ENCODE measurements around the gene SDS. TPM values are rescaled to one million over a fixed set of nuclear protein-coding genes. Genes with fewer than 3 reads are reported as not detected.

Gene SDS
- total RNA-seq, 1 experiment from 2014 or later: not detected

DNA sequence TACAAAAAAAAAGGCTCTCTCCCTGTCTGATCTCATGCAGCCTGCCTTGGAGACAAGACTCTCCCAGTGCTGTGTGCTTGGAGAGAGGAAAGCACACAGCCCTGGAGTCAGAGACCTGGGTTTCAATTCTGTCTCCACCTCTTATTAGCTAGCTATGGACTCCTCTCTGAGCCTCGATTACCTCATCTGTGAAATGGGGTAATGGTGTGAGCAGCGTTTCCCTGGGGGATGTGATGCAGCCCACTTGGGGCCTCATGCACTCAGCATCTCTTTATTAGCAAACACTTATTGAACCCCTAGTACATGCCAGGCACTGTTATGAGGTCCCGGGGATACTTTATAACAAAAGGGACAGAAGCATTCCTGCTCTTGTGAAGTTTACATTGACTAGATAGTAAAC lies 12.5 kb downstream of the SDS start:
- H3K36me3 ChIP-seq (ENCODE audit: control insufficient read depth in 1 of 2, insufficient read depth in 2 of 2, low read length in 2 of 2): no peaks in the 10 kb centered on the region
- no peaks in the 10 kb centered on the region for H3K9me3 ChIP-seq (ENCODE audit: control insufficient read depth in 1 of 2, insufficient read depth in 1 of 2, low read depth in 1 of 2, low read length in 2 of 2)
- no peaks in the 10 kb centered on the region for H3K9me2 ChIP-seq (ENCODE audit: insufficient read depth)
- H3K9ac ChIP-seq (ENCODE audit: low read length): no peak overlapping the region
- ATAC-seq (no peak), DNase-seq (ENCODE audit: low read depth, low spot score) (no peak)
- no peaks in the 10 kb centered on the region for H3K4me1 ChIP-seq (ENCODE audit: control insufficient read depth in 1 of 2, insufficient read depth in 2 of 2, low read length in 2 of 2)
- H3K4me2 ChIP-seq (ENCODE audit: low read length): no peak overlapping the region
- BruUV-seq (replicated peaks): no TSS peak
- H4K20me1 ChIP-seq (ENCODE audit: insufficient read depth): no peaks in the 10 kb centered on the region
- no peaks in the 10 kb centered on the region for H3K79me2 ChIP-seq (ENCODE audit: insufficient read depth, low read length)
- no peak overlapping the region for H3K4me3 ChIP-seq (replicated peaks in 1 of 2; ENCODE audit: low read depth in 1 of 2, low read length in 2 of 2)
- H3K27ac ChIP-seq (ENCODE audit: low read depth, low read length): no peak overlapping the region
- TF ChIP-seq, protein P1, sequence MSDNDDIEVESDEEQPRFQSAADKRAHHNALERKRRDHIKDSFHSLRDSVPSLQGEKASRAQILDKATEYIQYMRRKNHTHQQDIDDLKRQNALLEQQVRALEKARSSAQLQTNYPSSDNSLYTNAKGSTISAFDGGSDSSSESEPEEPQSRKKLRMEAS (IDR thresholded peaks at IDR 0.05): no peak
- ChIA-PET RAD21 (ENCODE audit: low non-redundant PET in 1 of 2, low total read pairs in 2 of 2, uncharacterized antibody in 2 of 2, unreplicated experiment in 2 of 2) (no interaction called here), POLR2A (no interaction called here), CTCF (no interaction called here)
- intact Hi-C loops (cut with micrococcal nuclease): no loop called here
- H3K27me3 ChIP-seq (ENCODE audit: insufficient read depth, low read length): no peaks in the 10 kb centered on the region
- H2AFZ ChIP-seq (ENCODE audit: low read depth, low read length, poor library complexity, severe bottlenecking): no peak overlapping the region

DNA sequence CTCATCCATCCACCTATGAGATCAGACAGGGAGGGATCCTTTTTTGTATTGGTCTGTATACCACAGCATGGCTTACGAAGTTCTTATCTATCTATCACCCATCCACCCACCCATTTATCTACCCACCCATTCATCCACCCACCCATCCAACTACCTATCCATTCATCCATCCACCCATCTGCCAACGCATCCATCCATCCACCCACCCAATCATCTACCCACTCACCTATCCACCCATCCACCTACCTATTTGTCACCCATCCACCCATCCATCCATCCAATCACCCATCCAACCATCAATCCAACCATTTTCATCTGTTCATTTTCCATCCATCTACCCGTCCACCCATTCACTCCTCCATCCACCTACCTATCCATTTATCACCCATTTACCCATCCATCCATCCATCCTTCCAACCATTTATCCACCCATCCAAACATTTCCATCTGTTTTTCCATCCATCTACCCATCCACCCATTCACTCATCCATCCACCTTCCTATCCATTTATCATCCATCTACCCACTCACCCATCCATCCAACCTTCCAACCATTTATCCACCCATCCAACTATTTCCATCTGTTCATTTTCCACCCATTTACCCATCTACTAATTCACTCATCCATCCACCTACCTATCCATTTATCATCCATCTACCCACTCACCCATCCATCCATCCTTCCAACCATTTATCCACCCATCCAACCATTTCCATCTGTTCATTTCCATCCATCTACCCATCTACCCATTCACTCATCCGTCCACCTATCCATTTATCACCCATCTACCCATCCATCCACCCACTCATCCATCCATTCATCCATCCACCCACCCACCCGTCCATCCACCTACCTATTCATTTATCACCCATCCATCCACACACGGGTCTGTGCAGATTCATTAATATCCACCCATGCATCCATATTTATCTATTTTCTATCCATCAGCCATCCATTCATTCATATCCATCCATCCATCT lies 13.3 kb downstream of the SDS start:
- Histone ChIP-seq H3K9me2 (ENCODE audit: insufficient read depth) (no peaks in the 10 kb centered on the region), H4K20me1 (ENCODE audit: insufficient read depth) (no peaks in the 10 kb centered on the region), H3K9ac (ENCODE audit: low read length) (no peak overlapping the region), H3K4me1 (ENCODE audit: control insufficient read depth in 1 of 2, insufficient read depth in 2 of 2, low read length in 2 of 2) (no peaks in the 10 kb centered on the region), H3K27me3 (ENCODE audit: insufficient read depth, low read length) (no peaks in the 10 kb centered on the region), H3K4me2 (ENCODE audit: low read length) (no peak overlapping the region), H3K79me2 (ENCODE audit: insufficient read depth, low read length) (no peaks in the 10 kb centered on the region), H3K4me3 (replicated peaks in 1 of 2; ENCODE audit: low read depth in 1 of 2, low read length in 2 of 2) (no peak overlapping the region), H2AFZ (ENCODE audit: low read depth, low read length, poor library complexity, severe bottlenecking) (no peak overlapping the region), H3K36me3 (ENCODE audit: control insufficient read depth in 1 of 2, insufficient read depth in 2 of 2, low read length in 2 of 2) (0 out of 4 replicates have a peak, but pooled peaks cover 0 to 2% of the 10 kb centered on the region in 2 experiments), H3K9me3 (ENCODE audit: control insufficient read depth in 1 of 2, insufficient read depth in 1 of 2, low read depth in 1 of 2, low read length in 2 of 2) (no peaks in the 10 kb centered on the region), H3K27ac (ENCODE audit: low read depth, low read length) (no peak overlapping the region)
- no TSS peak for BruUV-seq (replicated peaks)
- ChIA-PET POLR2A (no interaction called here), RAD21 (ENCODE audit: low non-redundant PET in 1 of 2, low total read pairs in 2 of 2, uncharacterized antibody in 2 of 2, unreplicated experiment in 2 of 2) (no interaction called here), CTCF (no interaction called here)
- intact Hi-C loops (cut with micrococcal nuclease): no loop called here
- TF ChIP-seq ATF3 (IDR thresholded peaks at IDR 0.05): no peak
- no peak for TF ChIP-seq JUND (IDR thresholded peaks at IDR 0.05)
- TF ChIP-seq FOSL1 (IDR thresholded peaks at IDR 0.05; ENCODE audit: low read depth): no peak
- TF ChIP-seq SIN3A (IDR thresholded peaks at IDR 0.05; ENCODE audit: low read depth): no peak
- no peak for TF ChIP-seq ELF1 (IDR thresholded peaks at IDR 0.05; ENCODE audit: borderline replicate concordance, low read depth)
- no peak for DNase-seq (ENCODE audit: low read depth, low spot score)
- no peak for ATAC-seq

Data from HCT116 (cell line).